Upper lobe of left lung (tissue), 6 donors: ENCODE measurements around the gene S100A5. TPM values are rescaled to one million over a fixed set of nuclear protein-coding genes. Genes with fewer than 3 reads are reported as not detected.

Source experiments
- ATAC-seq, 2 donors: fragments of 200-7000 bp; cut with Tn5 transposase; one replicate each; pipeline ENCODE4 v1.9.1; 2022; ENCODE audit warnings: mild to moderate bottlenecking in 2 of 2, moderate library complexity in 2 of 2; ENCODE audit not compliant: low FRiP score in 2 of 2
- DNase-seq, 2 donors: peaks; one replicate each; pipeline ENCODE4 v3.0.0-alpha.2; 2019 to 2020
- H3K27ac ChIP-seq, 4 donors: fragments of 200-600 bp; sonication (generic); one replicate each; pipeline ENCODE4 v1.5.1; 2016 to 2019
- H3K27me3 ChIP-seq, 4 donors: fragments of 200-600 bp; sonication (generic); one replicate each; pipeline ENCODE4 v1.5.1; 2017 to 2019
- H3K36me3 ChIP-seq, 4 donors: fragments of 200-600 bp; sonication (generic); one replicate each; pipeline ENCODE4 v1.5.1; 2016 to 2019
- H3K4me1 ChIP-seq, 4 donors: fragments of 200-600 bp; sonication (generic); one replicate each; pipeline ENCODE4 v1.5.1; 2018 to 2019
- H3K4me3 ChIP-seq, 4 donors: fragments of 200-600 bp; sonication (generic); one replicate each; pipeline ENCODE4 v1.5.1; 2017 to 2019; ENCODE audit warnings: mild to moderate bottlenecking in 2 of 4, moderate library complexity in 1 of 4
- H3K9me3 ChIP-seq, 4 donors: fragments of 200-600 bp; sonication (generic); one replicate each; pipeline ENCODE4 v1.5.1; 2018 to 2019
- EP300 ChIP-seq, 4 donors: sonication (generic); formaldehyde crosslinking; IDR thresholded peaks; one replicate each; pipeline ENCODE4 v1.5.1; 2017; ENCODE audit warnings: antibody characterized with exemption in 4 of 4, control low read depth in 2 of 4
- POLR2A ChIP-seq, 4 donors: fragments of 450-650 bp; IDR thresholded peaks; one replicate each; pipeline ENCODE4 v1.5.1; 2016 to 2017; ENCODE audit warnings: antibody characterized with exemption in 4 of 4, mild to moderate bottlenecking in 2 of 4
- POLR2AphosphoS5 ChIP-seq, 2 donors: sonication (generic); formaldehyde crosslinking; IDR thresholded peaks; one replicate each; pipeline ENCODE4 v1.5.1; 2017; ENCODE audit warnings: antibody characterized with exemption in 2 of 2
- WGBS, 2 donors: methylation state at CpG; one replicate each; pipeline ENCODE4 v1.1.5; 2017 to 2018; 5-methylcytosine and 5-hydroxymethylcytosine counted together
- total RNA-seq, 6 donors: library from RNA; depleted of rRNA in 4 of 6; stranded (reverse); fragments of >200 nt in 4 of 6; gene quantifications; one replicate each; pipeline versions ENCODE4 v1.1.0 to v1.2.1, GENCODE V29; 2016 to 2021
- TF ChIP-seq, protein P1 (sequence below), 6 experiments: fragments of 450-650 bp in 4 of 6; fragments of 200-600 bp in 2 of 6; sonication (generic) in 2 of 6; IDR thresholded peaks; one replicate each; pipeline ENCODE4 v1.5.1; 2016 to 2019; ENCODE audit warnings: antibody characterized with exemption in 6 of 6
- donor health status: DM: no; HTN: no; CAD: no; lungs with moderate emphysema.
- donor health status: DM: no; HTN: yes; CAD: no; lungs with severe emphysema.

S100A5 gene
- total RNA-seq, 6 donors from 2014 or later: not detected

DNA sequence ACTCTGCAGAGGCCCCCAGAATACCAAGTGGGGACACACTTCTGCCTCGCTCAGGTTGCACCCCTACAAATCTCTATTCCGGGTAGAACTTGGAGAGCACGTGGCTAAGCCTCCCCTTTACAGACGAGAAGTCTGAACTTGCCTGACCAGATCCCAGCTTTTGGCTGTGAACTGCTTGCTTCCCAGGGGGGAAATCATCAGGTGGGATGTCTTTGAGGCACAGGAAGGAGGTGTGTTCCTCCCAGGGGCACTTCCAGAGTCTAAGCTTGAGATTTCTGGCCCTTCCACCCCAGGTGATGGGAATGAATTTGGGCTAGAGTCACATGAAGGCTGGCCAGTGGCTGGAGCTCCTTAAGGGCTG lies 9.6 kb upstream of the S100A5 start:
- 90 to 97% methylated on average over 4 of the region's 4 CpGs for WGBS, 2 donors
- no peak for DNase-seq
- H3K9me3 ChIP-seq: no peaks in the 10 kb centered on the region
- no peaks in the 10 kb centered on the region for H3K27me3 ChIP-seq
- TF ChIP-seq, protein P1, sequence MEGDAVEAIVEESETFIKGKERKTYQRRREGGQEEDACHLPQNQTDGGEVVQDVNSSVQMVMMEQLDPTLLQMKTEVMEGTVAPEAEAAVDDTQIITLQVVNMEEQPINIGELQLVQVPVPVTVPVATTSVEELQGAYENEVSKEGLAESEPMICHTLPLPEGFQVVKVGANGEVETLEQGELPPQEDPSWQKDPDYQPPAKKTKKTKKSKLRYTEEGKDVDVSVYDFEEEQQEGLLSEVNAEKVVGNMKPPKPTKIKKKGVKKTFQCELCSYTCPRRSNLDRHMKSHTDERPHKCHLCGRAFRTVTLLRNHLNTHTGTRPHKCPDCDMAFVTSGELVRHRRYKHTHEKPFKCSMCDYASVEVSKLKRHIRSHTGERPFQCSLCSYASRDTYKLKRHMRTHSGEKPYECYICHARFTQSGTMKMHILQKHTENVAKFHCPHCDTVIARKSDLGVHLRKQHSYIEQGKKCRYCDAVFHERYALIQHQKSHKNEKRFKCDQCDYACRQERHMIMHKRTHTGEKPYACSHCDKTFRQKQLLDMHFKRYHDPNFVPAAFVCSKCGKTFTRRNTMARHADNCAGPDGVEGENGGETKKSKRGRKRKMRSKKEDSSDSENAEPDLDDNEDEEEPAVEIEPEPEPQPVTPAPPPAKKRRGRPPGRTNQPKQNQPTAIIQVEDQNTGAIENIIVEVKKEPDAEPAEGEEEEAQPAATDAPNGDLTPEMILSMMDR (IDR thresholded peaks at IDR 0.05): no peak
- no peak for TF ChIP-seq POLR2A (IDR thresholded peaks at IDR 0.05)
- TF ChIP-seq POLR2AphosphoS5 (IDR thresholded peaks at IDR 0.05): no peak
- no peak for TF ChIP-seq EP300 (IDR thresholded peaks at IDR 0.05)
- no peaks in the 10 kb centered on the region for H3K36me3 ChIP-seq
- no peak for ATAC-seq
- peaks cover 58 to 88% (median 77%) of the 10 kb centered on the region in 4 donors for H3K4me1 ChIP-seq
- no peak overlapping the region for H3K4me3 ChIP-seq
- peak overlapping the region; percentile 24 to 71 (median 68) for H3K27ac ChIP-seq

DNA sequence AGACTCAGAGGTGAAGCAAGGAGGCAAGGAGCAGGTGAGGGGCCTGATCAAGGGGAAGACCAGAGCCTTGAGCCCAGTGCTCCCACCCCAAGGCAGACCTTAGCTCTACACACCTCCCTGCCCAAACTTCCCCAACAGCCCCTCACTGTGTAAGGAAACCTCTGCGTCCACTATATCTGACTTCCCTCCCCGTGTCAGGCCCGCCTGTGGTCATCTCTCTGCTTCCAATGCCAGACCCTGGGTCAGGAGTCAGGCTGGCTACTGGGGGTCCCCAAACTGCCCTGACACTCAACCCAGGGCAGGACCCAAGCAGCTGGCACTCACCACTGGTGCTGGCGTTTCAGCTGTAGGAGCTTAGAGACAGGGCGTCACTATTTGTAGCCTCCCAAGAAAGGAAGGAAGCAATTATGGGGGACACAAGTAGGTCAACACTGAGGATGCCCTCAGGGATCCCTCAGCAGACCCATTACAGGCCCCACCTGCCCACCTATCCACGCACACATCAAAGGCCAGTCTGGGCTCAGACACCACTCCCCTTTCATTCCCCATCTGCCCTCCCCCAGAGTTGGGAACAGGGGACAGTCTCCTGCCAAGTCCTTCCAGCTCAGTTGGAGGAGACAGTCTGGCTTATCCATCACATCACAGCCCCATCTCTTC lies 9.1 kb upstream of the S100A5 start:
- no peaks in the 10 kb centered on the region for H3K36me3 ChIP-seq
- no peak for ATAC-seq
- H3K27ac ChIP-seq: peak overlapping the region; percentile 56 to 71 (median 68)
- DNase-seq: no peak
- WGBS, 2 donors: 84 to 85% methylated on average over 6 of the region's 6 CpGs
- H3K9me3 ChIP-seq: no peaks in the 10 kb centered on the region
- TF ChIP-seq, protein P1 (IDR thresholded peaks at IDR 0.05): no peak
- no peak for TF ChIP-seq EP300 (IDR thresholded peaks at IDR 0.05)
- no peak for TF ChIP-seq POLR2A (IDR thresholded peaks at IDR 0.05)
- no peak for TF ChIP-seq POLR2AphosphoS5 (IDR thresholded peaks at IDR 0.05)
- no peaks in the 10 kb centered on the region for H3K27me3 ChIP-seq
- H3K4me1 ChIP-seq: peaks cover 63 to 92% (median 80%) of the 10 kb centered on the region in 4 donors
- no peak overlapping the region for H3K4me3 ChIP-seq

DNA sequence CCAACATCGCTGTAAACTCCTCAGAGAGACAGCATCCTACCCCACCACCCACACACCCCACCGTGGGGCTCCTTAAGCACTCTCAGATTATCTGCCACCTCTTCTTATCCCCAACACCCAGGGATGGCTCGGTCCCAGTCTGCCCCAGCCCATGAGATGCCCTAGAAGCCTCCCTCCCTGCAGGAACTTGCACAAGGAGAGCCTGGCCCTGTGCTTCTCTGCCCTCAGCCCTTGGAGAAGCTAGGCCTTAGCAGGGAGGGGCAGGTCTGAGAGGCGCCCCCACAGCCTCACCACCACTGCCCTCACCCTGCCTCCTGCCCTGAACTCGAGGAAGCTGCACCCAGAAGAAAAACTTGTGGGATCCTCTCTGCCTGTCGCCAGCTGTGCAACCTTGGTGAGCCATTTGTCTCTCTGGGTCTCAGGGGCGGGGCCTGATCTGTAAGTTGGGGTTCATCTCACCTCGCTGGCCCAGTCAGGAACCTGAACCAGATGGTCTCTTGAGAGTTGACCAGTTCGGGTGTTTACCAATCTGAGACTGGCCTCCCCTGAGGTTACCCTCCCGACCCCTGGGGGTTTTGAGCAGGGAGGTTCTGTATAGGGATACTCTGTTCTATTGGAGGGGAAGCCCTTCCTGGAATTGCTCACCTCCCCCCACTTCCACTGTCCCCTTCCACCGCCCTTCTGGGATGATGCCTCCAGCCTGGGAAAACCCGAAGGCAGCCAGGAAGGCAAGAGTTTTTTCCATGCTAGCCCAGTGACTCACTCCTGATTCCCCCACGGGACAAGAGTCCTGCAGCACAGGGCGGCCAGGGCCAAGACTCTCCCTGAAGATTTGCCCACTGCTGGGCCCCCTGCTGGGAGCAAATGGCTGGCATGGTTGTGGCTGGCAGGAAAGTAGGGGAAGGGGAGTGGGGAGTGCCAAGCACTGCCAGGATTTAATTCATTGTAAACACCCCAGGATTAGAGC lies 8.3 kb upstream of the S100A5 start, which contains the start of gene S100A3:
TSS of gene S100A3 (minus strand) at position 537 of the 967 bp plus-strand sequence. CDS start 773 bp downstream, outside the sequence.
- Histone ChIP-seq H3K4me1 (peaks cover 66 to 95% (median 80%) of the 10 kb centered on the region in 4 donors), H3K27ac (peak within 1 kb of the TSS; percentile 56 to 71 (median 68)), H3K27me3 (no peaks in the 10 kb centered on the region), H3K4me3 (no peak within 1 kb of the TSS), H3K9me3 (no peaks in the 10 kb centered on the region), H3K36me3 (peaks cover 0 to 6% (median 1%) of the 10 kb centered on the region in 4 donors)
- DNase-seq (no peak), ATAC-seq (peak; percentile 1 to 39)
- 61 to 80% methylated on average over 8 to 14 of the region's 14 CpGs for WGBS, 2 donors
- TF ChIP-seq EP300 (IDR thresholded peaks at IDR 0.05) (peak in 2 of 4 donors; percentile 57 to 59), POLR2AphosphoS5 (IDR thresholded peaks at IDR 0.05) (peak; percentile 30 to 58), POLR2A (IDR thresholded peaks at IDR 0.05) (no peak)
- TF ChIP-seq, protein P1 (IDR thresholded peaks at IDR 0.05): peak in 2 of 6 experiments; percentile 9 to 27

DNA sequence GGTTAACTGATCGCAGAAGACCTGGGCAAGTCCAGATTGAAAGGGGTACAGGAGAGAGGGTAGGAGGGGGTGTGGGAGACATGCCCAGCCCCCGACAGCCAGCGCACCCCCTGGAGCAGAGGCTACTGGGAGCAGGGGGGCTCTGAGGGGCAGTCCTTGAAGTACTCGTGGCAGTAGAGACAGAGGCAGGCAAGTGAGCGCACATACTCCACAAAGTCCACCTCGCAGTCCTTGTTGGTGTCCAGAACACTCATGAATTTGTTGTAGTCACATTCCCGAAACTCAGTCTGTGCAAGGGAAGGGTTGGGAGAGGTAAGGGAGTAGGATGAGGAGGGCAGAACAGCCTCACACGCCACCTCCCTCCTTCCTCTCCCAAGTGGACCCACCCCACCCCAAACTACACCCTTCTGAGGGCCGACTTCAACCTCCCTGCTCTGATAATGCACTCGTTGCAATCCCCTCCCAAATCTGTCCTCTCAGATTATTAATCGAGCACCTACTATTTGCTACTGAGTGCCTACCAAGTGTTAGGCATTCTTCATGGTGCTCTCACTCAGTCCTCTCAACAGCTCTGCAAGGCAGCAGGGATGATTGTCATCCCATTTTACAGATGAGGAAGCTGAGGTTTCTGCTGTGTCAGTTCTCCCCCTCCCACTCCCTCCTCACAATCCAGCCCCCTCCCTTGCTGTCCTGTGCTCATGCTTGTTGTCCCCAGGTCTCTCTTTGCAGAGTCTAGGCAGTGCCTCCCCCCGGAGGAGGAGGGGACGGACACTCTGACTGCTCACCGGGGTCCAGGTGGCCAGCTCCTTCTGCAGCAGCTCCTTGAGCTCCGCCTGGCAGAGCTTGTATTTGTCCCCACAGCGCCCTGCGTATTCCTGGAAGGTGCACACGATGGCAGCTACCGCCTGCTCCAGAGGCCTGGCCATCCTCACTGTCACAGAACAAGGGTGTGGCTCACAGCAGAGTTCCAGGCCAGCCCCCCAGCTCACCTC lies 7.1 kb upstream of the S100A5 start:
- Histone ChIP-seq H3K36me3 (peaks cover 0 to 15% (median 2%) of the 10 kb centered on the region in 4 donors), H3K4me1 (peaks cover 68 to 95% (median 82%) of the 10 kb centered on the region in 4 donors), H3K4me3 (no peak overlapping the region), H3K9me3 (no peaks in the 10 kb centered on the region), H3K27me3 (no peaks in the 10 kb centered on the region), H3K27ac (peak overlapping the region in 3 of 4 donors; percentile 22 to 88 (median 67))
- TF ChIP-seq POLR2AphosphoS5 (IDR thresholded peaks at IDR 0.05) (no peak), POLR2A (IDR thresholded peaks at IDR 0.05) (no peak), EP300 (IDR thresholded peaks at IDR 0.05) (no peak)
- TF ChIP-seq, protein P1 (IDR thresholded peaks at IDR 0.05): no peak
- ATAC-seq (no peak), DNase-seq (peak in 1 of 2 donors; percentile 19)
- WGBS, 2 donors: 81 to 84% methylated on average over 15 to 19 of the region's 19 CpGs
